ENCODE results near the gene MTG1.
"Not testable (repeated sequence)": the region's sequence is repeated elsewhere in the genome, so short reads cannot be mapped to it uniquely, and the experiment has no call there.

Gene MTG1

GRCh38 chr10:133431888-133432613 lies 38.1 kb downstream of the MTG1 start:
- not testable (repeated sequence) for DNase-seq

- DNase-seq, result not testable (repeated sequence)
These were observed 38.8 kb downstream of the MTG1 start for GRCh38 chr10:133432789-133433188.

GRCh38 chr10:133438711-133439273 lies 44.8 kb downstream of the MTG1 start:
- no peak for DNase-seq

DNA sequence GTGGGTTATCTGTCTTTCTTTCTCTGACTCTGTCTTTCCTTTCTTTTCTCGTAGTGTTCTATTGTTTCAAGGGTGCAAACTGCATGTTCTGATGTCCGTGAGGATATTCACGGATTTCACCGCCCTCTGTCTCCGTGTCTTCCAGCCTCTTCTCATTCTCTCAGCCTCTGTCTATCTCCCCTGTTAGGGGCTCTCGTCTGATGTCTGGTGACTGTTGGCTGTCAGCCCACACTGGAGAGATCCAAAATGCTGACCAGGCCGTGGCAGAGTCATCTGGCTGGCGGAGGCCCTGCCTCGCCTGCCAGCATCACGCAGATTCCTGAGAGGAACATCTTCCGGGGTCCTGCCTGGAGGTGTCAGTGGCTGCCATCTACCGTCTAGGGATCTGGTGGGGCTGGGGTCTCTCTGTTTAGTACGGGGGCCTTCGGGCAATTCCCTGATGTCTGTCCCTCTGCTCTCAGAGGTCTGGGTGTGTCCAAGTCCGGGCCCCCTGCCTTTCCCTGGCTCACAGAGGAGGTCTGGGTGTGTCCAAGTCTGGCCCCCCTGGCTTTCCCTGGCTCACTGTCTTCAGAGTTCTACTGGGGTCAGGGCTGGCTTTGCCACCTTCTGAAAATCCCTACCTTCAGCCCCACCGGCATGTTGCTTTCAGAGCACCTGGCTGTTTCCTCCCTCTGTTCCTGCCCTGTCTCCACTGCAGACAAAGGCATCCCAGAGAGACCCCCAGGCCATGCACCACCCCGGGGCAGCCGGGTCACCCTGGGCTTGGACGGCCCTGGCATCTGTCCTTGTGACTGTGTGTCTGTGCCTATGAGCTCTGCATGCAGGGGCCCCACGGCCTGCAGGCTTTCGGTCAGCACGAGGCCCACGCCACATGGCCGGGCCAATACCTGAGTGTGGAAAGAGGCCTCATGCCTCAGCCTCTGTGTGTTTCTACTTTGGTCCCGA lies 45.8 kb downstream of the MTG1 start:
- no peak for DNase-seq

- DNase-seq, result no peak
These were observed 46.8 kb downstream of the MTG1 start for GRCh38 chr10:133440633-133441285.

- not testable (repeated sequence) for DNase-seq
These were observed 47.4 kb downstream of the MTG1 start for GRCh38 chr10:133441356-133441755.

DNA sequence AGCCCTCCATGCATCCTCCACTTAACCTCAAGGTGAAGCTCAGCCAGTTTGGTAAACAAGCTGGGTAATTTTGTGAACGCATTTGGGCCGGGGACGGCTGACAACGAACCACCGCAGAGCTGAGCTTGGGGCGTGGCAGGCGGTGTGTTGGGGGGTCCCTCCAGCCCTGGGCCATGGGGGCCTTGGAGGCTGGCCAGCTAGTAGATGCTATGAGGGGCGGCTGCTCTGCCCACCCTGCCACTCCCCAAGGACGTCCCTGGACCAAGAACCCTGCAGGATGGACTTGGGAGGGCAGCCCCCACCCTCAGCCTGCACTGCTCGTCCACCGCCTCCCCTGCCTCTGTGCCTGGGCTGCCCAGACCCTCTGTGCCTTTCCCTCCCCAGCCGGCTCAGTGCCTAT lies 47.8 kb downstream of the MTG1 start:
- DNase-seq, result no peak

GRCh38 chr10:133442191-133442966 lies 48.4 kb downstream of the MTG1 start:
- DNase-seq, result peak; percentile 57

- no peak for DNase-seq
These were observed 49.3 kb downstream of the MTG1 start for GRCh38 chr10:133442967-133443924.

DNA sequence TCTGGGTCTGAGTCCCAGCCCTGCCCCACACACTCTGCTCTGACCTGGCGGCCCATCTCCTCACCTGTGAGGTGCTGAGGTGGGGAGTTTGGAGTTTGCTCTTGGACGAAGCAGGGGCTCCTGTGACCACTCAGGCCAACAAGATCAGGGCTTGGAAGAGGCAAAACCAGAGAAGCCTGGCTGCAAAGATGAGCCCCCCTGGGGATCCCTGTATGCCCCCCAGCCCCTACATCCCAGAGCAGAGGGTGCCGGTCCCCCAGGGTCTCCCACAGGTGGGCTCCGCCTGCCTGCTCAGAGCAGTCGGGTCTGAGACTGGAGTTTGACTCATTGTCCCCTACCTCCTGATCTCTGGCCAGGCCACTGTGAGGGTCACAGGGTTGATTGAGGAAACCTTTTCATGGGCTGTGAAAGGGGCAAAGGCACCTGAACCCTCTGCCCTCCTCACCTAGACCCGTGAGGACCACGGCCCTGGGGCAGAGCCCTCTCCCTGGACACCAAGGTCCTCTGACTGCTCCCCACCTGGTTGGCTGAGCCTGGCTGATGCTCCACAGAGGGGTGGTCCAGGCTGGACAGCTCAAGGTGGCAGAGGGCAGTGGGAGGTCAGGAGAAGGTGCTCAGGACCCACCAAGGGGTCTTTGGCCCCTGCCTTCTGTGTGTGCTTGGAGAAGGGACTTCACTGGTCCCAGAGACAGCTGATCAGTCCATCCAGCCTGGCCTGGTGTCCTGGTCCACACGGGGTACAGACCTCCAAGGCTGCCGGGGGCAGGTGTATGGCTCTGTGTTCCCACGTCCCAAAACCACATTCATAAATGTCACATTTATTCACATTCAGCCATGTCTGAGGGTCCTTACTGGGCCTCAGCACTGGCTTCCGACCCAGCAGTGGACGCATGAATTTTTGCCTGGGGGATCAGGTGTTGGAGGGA lies 50.6 kb downstream of the MTG1 start:
- no peak for DNase-seq

GRCh38 chr10:133445268-133445732 lies 51.3 kb downstream of the MTG1 start:
- DNase-seq, result no peak

GRCh38 chr10:133445751-133446708 lies 52.1 kb downstream of the MTG1 start:
- no peak for DNase-seq

DNA sequence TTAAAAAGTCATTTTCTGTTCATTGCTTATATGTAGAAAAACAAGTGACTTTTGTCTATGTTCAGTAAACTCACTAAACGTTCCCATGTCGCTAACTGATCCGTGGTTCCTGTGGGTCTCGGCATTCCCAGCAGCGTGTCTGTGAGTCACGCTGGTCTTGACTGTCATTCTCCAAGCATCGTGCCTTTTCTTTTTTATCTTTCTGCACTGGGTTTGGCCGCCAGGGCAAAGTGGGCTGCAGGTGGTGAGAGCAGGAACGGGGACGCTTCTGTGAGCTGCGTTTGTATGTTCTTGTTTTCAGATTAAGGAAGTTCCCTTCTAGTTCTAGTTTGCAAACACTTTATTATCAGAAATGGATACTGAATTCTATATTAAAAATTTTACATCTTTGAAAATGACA lies 53.0 kb downstream of the MTG1 start:
- DNase-seq, result no peak

DNA sequence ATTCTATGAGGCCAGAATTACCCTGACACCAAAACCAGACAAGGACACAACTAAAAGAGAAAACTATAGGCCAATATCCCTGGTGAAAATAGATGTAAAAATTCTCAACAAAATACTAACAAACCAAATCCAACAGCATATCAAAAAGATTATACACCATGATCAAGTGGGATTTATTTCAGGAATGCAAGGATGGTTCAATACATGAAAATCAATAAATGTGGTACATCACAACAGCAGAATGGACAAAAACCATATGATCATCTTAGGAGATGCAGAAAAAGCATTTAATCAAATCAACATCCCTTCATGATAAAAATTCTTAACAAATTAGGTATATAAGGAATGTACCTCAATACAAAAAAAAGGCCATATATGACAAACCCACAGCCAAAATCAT lies 54.2 kb downstream of the MTG1 start:
- DNase-seq, result no peak

DNA sequence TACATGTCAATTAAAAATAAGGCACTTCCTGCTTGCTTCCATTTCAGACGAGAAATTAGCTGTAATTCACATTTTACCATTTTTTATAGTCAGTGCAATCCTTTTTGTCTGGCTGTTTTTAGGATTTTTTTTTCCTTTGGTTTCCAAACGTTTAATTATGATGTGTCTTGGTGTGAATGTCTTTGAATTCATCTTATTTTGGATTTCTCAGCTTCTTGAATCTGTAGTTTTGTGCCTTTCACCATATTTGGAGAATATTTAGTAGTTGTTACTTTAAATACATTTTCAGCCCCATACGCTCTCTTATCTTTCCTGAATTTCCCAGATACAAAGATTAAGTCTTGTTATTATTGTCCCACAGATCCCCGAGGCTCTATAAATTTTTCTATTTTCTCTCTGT lies 57.4 kb downstream of the MTG1 start:
- no peak for DNase-seq

DNA sequence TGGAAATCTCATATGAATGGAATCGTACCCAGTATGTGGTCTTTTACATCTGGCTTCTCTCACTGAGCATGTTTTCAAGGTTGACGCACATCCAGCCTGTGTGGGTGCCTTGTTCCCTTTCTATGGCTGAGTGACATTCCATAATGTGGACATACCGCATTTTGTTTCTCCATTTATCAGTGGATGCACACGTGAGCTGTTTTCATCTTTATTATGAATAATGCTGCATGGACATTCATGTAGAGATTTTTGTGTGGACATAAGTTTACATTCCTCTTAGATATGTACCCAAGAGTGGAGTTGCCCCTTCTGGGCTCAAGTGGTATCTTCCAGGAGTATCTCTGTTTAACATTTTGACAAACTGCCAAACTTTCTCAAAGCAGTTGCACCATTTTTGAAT lies 58.5 kb downstream of the MTG1 start:
- no peak for DNase-seq

DNA sequence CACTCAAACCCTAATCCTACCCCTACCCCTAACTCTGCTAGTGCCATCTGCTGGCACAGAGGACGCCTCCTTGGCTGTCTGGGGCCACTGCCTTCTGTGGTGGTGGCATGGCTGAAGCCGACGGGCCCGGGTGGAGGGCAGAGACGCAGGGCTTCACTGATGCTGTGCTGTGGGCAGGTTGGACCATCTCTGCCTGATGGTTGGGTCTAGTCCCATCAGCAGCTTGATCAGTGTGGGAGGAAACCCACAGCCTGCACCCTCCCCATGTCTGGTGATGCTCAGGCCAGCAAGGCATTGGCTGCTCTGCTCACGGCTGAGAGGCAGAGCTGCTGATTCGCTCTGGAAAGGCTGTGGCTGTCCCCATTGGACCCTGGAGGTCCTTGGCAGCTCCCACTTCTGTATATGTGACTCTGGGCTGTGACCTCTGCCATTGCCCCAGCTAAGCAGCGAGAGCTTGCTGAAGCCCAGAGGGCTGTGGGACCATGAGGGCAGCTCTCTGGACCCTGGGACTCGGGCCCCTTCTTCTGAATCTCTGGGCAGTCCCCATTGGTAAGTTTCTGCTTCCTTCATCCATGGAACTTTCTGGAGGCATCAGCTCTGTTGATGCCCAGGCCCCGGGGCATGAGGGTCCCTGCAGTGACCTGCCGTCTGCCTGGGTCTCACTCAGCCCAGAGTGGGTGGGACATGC lies 59.7 kb downstream of the MTG1 start, which contains the start of gene SCART1:
TSS of gene SCART1 (plus strand) at position 430 of the 688 bp plus-strand sequence. CDS start at position 483, 53 bp downstream.
- DNase-seq, result no peak
